CD14-positive monocyte (primary cell): ENCODE results near the gene LRBA. TPM values are rescaled to one million over a fixed set of nuclear protein-coding genes. Genes with fewer than 3 reads are reported as not detected.

ENCODE experiments used
- DNase-seq, 3 donors: peaks; one replicate each; pipeline ENCODE4 v3.0.0-alpha.2; 2011 to 2022
- H2AFZ ChIP-seq: 2 replicates; pipeline ENCODE4 v1.6.0; 2012; ENCODE audit warnings: mild to moderate bottlenecking, low read depth, low read length, inconsistent platforms; ENCODE audit not compliant: insufficient read depth, poor library complexity, severe bottlenecking
- H3K27ac ChIP-seq, 2 donors: 1 replicate in 1 of 2; 2 replicates in 1 of 2; pipeline ENCODE4 v1.5.1; 2012 to 2013; ENCODE audit warnings: low read length in 2 of 2, control low read depth in 1 of 2, inconsistent platforms in 1 of 2, low read depth in 1 of 2, mild to moderate bottlenecking in 1 of 2
- H3K27me3 ChIP-seq, 2 donors: one replicate each; pipeline versions ENCODE4 v1.6.0 to v1.6.1; 2011 to 2013; ENCODE audit warnings: low read length in 2 of 2; ENCODE audit not compliant: control insufficient read depth in 2 of 2, insufficient read depth in 2 of 2
- H3K36me3 ChIP-seq, 2 donors: replicated peaks in 1 of 2; 1 replicate in 1 of 2; 2 replicates in 1 of 2; pipeline versions ENCODE4 v1.5.1 to v1.6.1; 2012 to 2013; ENCODE audit warnings: low read length in 2 of 2, control low read depth in 1 of 2, inconsistent platforms in 1 of 2, mild to moderate bottlenecking in 1 of 2; ENCODE audit not compliant: insufficient read depth in 2 of 2, control insufficient read depth in 1 of 2
- H3K4me1 ChIP-seq, 2 donors: 1 replicate in 1 of 2; 2 replicates in 1 of 2; pipeline versions ENCODE4 v1.5.1 to v1.6.1; 2012 to 2013; ENCODE audit warnings: low read length in 2 of 2, control low read depth in 1 of 2, inconsistent platforms in 1 of 2, mild to moderate bottlenecking in 1 of 2, moderate library complexity in 1 of 2; ENCODE audit not compliant: insufficient read depth in 2 of 2, control insufficient read depth in 1 of 2
- H3K4me2 ChIP-seq: replicated peaks from 2 replicates; pipeline ENCODE3; 2012; ENCODE audit warnings: low read length, moderate library complexity, mild to moderate bottlenecking; ENCODE audit not compliant: poor library complexity, severe bottlenecking; ENCODE audit errors: extremely low read depth
- H3K4me3 ChIP-seq, 3 experiments: fragments of 200-600 bp in 1 of 3; sonication (generic) in 1 of 3; replicated peaks in 1 of 3; 1 replicate in 2 of 3; 2 replicates in 1 of 3; pipeline ENCODE4 v1.5.1; 2011 to 2013; ENCODE audit warnings: low read length in 3 of 3, mild to moderate bottlenecking in 3 of 3, control low read depth in 2 of 3, low read depth in 2 of 3, inconsistent platforms in 1 of 3, moderate library complexity in 1 of 3
- H3K79me2 ChIP-seq: 2 replicates; pipeline ENCODE4 v1.6.0; 2012; ENCODE audit warnings: mild to moderate bottlenecking, control low read depth, inconsistent platforms, low read length, moderate library complexity; ENCODE audit not compliant: insufficient read depth
- H3K9ac ChIP-seq: 2 replicates; pipeline ENCODE4 v1.6.0; 2017; ENCODE audit warnings: low read length, mild to moderate bottlenecking; ENCODE audit not compliant: insufficient read depth, poor library complexity, severe bottlenecking
- H3K9me3 ChIP-seq, 2 donors: replicated peaks in 1 of 2; 1 replicate in 1 of 2; 2 replicates in 1 of 2; pipeline versions ENCODE4 v1.5.1 to v1.6.1; 2012 to 2013; ENCODE audit warnings: low read length in 2 of 2, control low read depth in 1 of 2; ENCODE audit not compliant: control insufficient read depth in 1 of 2, insufficient read depth in 1 of 2
- H4K20me1 ChIP-seq: 2 replicates; pipeline ENCODE4 v1.6.0; 2012; ENCODE audit warnings: mild to moderate bottlenecking, low read length, control low read depth, moderate library complexity; ENCODE audit not compliant: insufficient read depth
- H3K27ac Mint-ChIP-seq, 7 donors: one replicate each; pipeline ENCODE4 v1.8.0; 2020; ENCODE audit warnings: mild to moderate bottlenecking in 7 of 7, mixed read lengths in 7 of 7, moderate library complexity in 6 of 7, inconsistent platforms in 2 of 7
- H3K27me3 Mint-ChIP-seq, 3 donors: one replicate each; pipeline ENCODE4 v1.8.0; 2021 to 2022; ENCODE audit warnings: low read depth in 3 of 3, mild to moderate bottlenecking in 3 of 3, mixed read lengths in 3 of 3, moderate library complexity in 3 of 3, inconsistent platforms in 1 of 3
- H3K36me3 Mint-ChIP-seq, 2 donors: one replicate each; pipeline ENCODE4 v1.8.0; 2020; ENCODE audit warnings: mixed read lengths in 2 of 2, inconsistent platforms in 1 of 2, mild to moderate bottlenecking in 1 of 2
- H3K4me1 Mint-ChIP-seq: one replicate; pipeline ENCODE4 v1.8.0; 2020; ENCODE audit warnings: mild to moderate bottlenecking, mixed read lengths
- H3K4me3 Mint-ChIP-seq, 2 donors: one replicate each; pipeline ENCODE4 v1.8.0; 2020; ENCODE audit warnings: mild to moderate bottlenecking in 2 of 2, mixed read lengths in 2 of 2, moderate library complexity in 1 of 2
- H3K9me3 Mint-ChIP-seq, 7 donors: one replicate each; pipeline ENCODE4 v1.8.0; 2020 to 2022; ENCODE audit warnings: mixed read lengths in 7 of 7, mild to moderate bottlenecking in 6 of 7, moderate library complexity in 6 of 7, inconsistent platforms in 2 of 7
- CTCF ChIP-seq: fragments of 200-600 bp; IDR thresholded peaks from one replicate; pipeline ENCODE4 v1.8.0; 2022; ENCODE audit warnings: antibody characterized with exemption, mild to moderate bottlenecking
- WGBS: methylation state at CpG from one replicate; pipeline ENCODE4 v1.1.5; 2013; ENCODE audit warnings: missing lambda C conversion rate; ENCODE audit not compliant: insufficient coverage; 5-methylcytosine and 5-hydroxymethylcytosine counted together
- intact Hi-C, 2 donors: fragments of 100-400 bp; cut with micrococcal nuclease; formaldehyde crosslinking; loops; one replicate each; pipeline versions ENCODE4 v1.15.0 to v1.15.1; 2023
- polyA plus RNA-seq, 3 donors: library from polyadenylated mRNA; depleted of rRNA in 1 of 3; unstranded in 2 of 3; stranded (reverse) in 1 of 3; fragments of 300-500 nt in 2 of 3; fragments of >200 nt in 1 of 3; fragmentation: Illumina TruSeq in 2 of 3; gene quantifications; 1 replicate in 2 of 3; 2 replicates in 1 of 3; pipeline ENCODE4 v1.2.3, GENCODE V29; 2012 to 2021

The LRBA gene
- polyA plus RNA-seq, 3 donors = 1.5 to 5.5 (median 4.4) TPM

GRCh38 chr4:150572704-150573504 lies 442.2 kb downstream of the LRBA start:
- H3K4me3 Mint-ChIP-seq = no peak overlapping the region
- no peak for DNase-seq
- H3K79me2 ChIP-seq = no peaks in the 10 kb centered on the region
- no peaks in the 10 kb centered on the region for H4K20me1 ChIP-seq
- no peaks in the 10 kb centered on the region for H3K36me3 ChIP-seq
- no peaks in the 10 kb centered on the region for H3K4me1 Mint-ChIP-seq
- H3K9me3 Mint-ChIP-seq = no peaks in the 10 kb centered on the region
- intact Hi-C loops = no loop called here
- H3K27me3 ChIP-seq = no peaks in the 10 kb centered on the region
- H2AFZ ChIP-seq = no peak overlapping the region
- no peak overlapping the region for H3K4me2 ChIP-seq
- no peak overlapping the region for H3K27ac Mint-ChIP-seq
- WGBS = 100% methylated on average over 1 of the region's 5 CpGs
- no peak overlapping the region for H3K4me3 ChIP-seq
- H3K9me3 ChIP-seq = no peaks in the 10 kb centered on the region
- no peak overlapping the region for H3K9ac ChIP-seq
- H3K27me3 Mint-ChIP-seq = no peaks in the 10 kb centered on the region
- no peak overlapping the region for H3K27ac ChIP-seq
- H3K4me1 ChIP-seq = no peaks in the 10 kb centered on the region
- H3K36me3 Mint-ChIP-seq = no peaks in the 10 kb centered on the region
- no peak for TF ChIP-seq CTCF

GRCh38 chr4:150570862-150571261 lies 444.2 kb downstream of the LRBA start:
- Mint-ChIP-seq H3K4me3 (no peak overlapping the region), H3K27me3 (no peaks in the 10 kb centered on the region), H3K36me3 (peaks cover 0 to 3% of the 10 kb centered on the region in 2 donors), H3K9me3 (no peaks in the 10 kb centered on the region), H3K27ac (no peak overlapping the region), H3K4me1 (no peaks in the 10 kb centered on the region)
- Histone ChIP-seq H3K4me1 (no peaks in the 10 kb centered on the region), H3K4me2 (no peak overlapping the region), H3K9me3 (no peaks in the 10 kb centered on the region), H3K79me2 (no peaks in the 10 kb centered on the region), H3K4me3 (no peak overlapping the region), H3K27ac (no peak overlapping the region), H3K27me3 (no peaks in the 10 kb centered on the region), H3K36me3 (no peaks in the 10 kb centered on the region), H4K20me1 (no peaks in the 10 kb centered on the region), H2AFZ (no peak overlapping the region), H3K9ac (no peak overlapping the region)
- intact Hi-C loops = no loop called here
- no CpG with 5 or more reads among the region's 1 CpG for whole genome bisulfite sequencing
- no peak for TF ChIP-seq CTCF
- no peak for DNase-seq
